Right lung (tissue), 5 donors: ENCODE measurements around the gene ZBTB20. TPM values are rescaled to one million over a fixed set of nuclear protein-coding genes. Genes with fewer than 3 reads are reported as not detected.
"Not testable (repeated sequence)": the region's sequence is repeated elsewhere in the genome, so short reads cannot be mapped to it uniquely, and the experiment has no call there.

Experiments used
- DNase-seq, 2 donors: peaks; one replicate each; pipeline ENCODE4 v3.0.0-alpha.2; 2013
- polyA plus RNA-seq, 5 donors: library from polyadenylated mRNA; unstranded; fragments of 120-200 nt; gene quantifications; one replicate each; pipeline versions ENCODE4 v1.2.1 to v1.2.3, GENCODE V29; 2013; ENCODE audit warnings: inconsistent platforms in 1 of 5, low replicate concordance in 1 of 5; ENCODE audit not compliant: insufficient read length in 5 of 5, insufficient read depth in 1 of 5

ZBTB20 gene
- polyA plus RNA-seq, 5 donors: 0.86 to 5.4 (median 4.4) TPM

- DNase-seq: no peak
Measured at GRCh38 chr3:114716916-114717315, 430.2 kb downstream of the ZBTB20 start.

GRCh38 chr3:114716126-114716525, 431.0 kb downstream of the ZBTB20 start:
- DNase-seq: no peak

- no peak for DNase-seq
Measured at GRCh38 chr3:114714957-114715460, 432.1 kb downstream of the ZBTB20 start.

- DNase-seq: no peak
Measured at GRCh38 chr3:114714237-114714636, 432.9 kb downstream of the ZBTB20 start.

- no peak for DNase-seq
Measured at GRCh38 chr3:114712728-114713492, 434.2 kb downstream of the ZBTB20 start.

- no peak for DNase-seq
Measured at GRCh38 chr3:114711321-114711886, 435.7 kb downstream of the ZBTB20 start.

- no peak for DNase-seq
Measured at GRCh38 chr3:114709102-114709501, 438.0 kb downstream of the ZBTB20 start.

- no peak for DNase-seq
Measured at GRCh38 chr3:114707252-114707860, 439.7 kb downstream of the ZBTB20 start.

- DNase-seq: no peak
Measured at GRCh38 chr3:114706591-114707232, 440.4 kb downstream of the ZBTB20 start.

GRCh38 chr3:114700637-114701234, 446.4 kb downstream of the ZBTB20 start:
- DNase-seq: no peak

- no peak for DNase-seq
Measured at GRCh38 chr3:114698146-114699105, 448.7 kb downstream of the ZBTB20 start.

- no peak for DNase-seq
Measured at GRCh38 chr3:114697401-114697800, 449.7 kb downstream of the ZBTB20 start.

GRCh38 chr3:114694251-114694650, 452.8 kb downstream of the ZBTB20 start:
- no peak for DNase-seq

- DNase-seq: no peak
Measured at GRCh38 chr3:114691871-114692270, 455.2 kb downstream of the ZBTB20 start.

GRCh38 chr3:114690911-114691310, 456.2 kb downstream of the ZBTB20 start:
- DNase-seq: no peak

- DNase-seq: no peak
Measured at GRCh38 chr3:114687151-114687550, 459.9 kb downstream of the ZBTB20 start.

- no peak for DNase-seq
Measured at GRCh38 chr3:114686621-114687020, 460.5 kb downstream of the ZBTB20 start.

- DNase-seq: no peak
Measured at GRCh38 chr3:114685161-114685560, 461.9 kb downstream of the ZBTB20 start.

GRCh38 chr3:114680299-114680698, 466.8 kb downstream of the ZBTB20 start:
- no peak for DNase-seq

GRCh38 chr3:114679773-114680172, 467.3 kb downstream of the ZBTB20 start:
- DNase-seq: not testable (repeated sequence)

- no peak for DNase-seq
Measured at GRCh38 chr3:114675104-114675503, 472.0 kb downstream of the ZBTB20 start.
